ENCODE data around the gene SH2D4B.

The SH2D4B gene

DNA sequence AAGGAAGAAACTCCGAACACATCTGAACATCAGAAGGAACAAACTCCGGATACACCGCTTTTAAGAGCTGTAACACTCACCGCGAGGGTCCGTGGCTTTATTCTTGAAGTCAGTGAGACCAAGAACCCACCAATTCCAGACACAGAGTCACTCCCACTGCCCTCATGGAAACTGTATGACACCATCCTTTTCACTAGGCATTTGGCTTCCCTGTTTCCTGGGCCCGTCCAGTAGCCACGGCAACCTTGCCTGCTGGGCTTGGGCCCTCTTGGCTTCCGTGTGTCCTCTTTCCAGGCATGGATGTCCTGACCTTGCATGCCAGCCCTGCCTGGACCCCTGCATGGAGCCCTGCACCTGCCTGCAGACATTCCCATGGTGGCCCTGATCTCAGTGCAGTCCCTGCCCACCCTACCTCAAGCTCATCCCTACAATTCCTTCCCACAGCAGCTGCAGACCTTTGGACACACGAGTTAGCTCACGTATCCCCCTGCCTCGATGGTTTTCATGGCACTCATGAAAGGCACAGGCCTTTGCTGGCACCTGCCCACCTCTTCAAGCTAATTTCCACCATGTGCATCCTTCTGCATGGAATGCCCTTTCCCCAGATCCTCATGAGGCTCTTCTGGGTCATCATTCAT, 6.7 kb downstream of the SH2D4B start:
- no peak for DNase-seq

DNA sequence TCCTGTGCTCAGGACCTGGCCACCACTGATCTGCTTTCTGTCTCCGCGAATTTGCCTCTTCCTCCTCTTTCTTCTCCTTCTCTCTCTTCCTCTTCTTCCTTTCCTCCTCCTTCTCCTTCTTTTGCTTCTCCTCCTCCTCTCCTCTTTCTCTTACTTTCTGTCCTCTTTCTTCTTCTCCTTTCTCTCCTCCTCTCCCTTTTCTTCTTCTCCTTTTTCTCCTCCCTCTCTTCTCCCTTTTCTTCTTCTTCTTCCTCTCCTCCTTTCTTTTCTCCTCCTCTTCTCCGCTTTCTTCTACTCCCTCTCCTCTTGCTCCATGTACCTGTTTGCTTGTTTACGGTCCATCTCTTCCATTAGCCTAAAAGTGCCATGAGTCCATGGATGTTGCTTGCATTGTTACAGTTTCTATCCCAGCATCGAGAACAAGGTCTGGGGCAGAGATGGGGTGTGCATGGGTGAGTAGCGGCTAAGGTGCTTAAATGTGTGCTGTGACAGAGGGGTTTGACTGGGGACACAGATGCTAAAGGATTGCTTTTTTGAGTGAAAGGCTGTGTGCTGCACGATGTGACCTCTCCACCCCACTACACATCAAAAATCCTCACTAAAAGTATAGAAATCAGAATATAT, 7.7 kb downstream of the SH2D4B start:
- DNase-seq: no peak

DNA sequence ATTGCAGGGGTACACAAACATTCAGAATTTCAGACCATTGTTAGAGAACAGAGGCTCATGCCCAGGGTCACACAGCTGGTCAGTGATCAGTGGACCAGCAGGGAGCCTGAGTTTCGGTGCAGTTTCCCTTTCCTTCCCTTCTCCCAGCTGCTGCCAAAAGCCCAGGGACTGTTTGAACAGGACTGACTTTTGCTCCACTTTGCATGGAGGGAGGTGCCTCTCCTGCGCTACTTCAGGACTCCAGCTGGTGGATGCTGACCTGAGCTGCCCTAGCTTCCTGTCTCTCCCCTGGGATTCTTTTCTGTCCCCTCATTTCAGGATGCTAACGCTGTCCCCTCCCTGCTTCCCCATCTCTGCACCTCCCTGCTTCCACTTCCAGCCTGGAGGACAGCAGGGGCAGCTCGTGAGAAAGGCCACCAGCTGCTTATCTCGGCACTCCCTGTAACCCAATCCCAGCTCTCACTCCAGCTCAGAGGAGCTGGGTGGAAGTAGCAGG, 14.5 kb downstream of the SH2D4B start:
- DNase-seq: no peak

DNA sequence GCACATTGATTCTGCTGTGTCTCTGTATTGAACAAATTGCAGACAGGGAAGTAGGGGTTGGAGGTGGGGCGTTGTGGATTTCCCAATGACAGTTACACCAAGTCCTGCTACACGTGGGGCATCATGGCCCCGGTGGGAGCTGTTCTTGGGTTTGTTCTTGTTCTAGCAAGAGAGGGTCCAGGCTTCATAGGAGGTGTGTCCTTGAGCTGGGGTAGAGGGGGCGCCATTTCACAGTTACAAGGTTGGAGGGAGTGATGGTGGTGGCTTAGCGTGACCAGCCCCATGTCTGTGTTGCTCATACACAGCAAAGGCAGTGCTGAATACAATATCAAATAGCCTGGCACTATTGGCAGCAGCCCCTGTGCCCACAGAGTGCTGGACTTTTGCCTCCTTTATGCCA, 15.7 kb downstream of the SH2D4B start:
- DNase-seq: no peak

DNA sequence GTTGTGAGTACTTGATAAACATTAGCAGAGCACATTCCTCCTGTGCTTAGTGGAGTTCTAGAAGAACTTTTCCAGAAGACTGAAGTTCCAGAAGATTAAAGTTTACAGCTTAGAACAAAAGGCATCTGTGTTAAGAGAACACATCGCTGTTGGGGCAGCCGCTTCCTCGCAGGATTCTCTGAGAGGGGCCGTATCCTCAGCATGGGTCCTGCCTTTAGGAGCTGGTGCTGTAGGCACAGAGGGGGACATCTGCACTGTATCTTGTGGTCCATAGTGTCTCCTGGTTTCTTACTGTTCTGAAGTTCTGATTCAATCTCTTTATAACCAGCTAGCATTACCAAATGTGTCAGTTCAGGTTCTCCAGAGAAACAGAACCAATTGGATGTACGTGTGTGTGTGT, 16.3 kb downstream of the SH2D4B start:
- no peak for DNase-seq

DNA sequence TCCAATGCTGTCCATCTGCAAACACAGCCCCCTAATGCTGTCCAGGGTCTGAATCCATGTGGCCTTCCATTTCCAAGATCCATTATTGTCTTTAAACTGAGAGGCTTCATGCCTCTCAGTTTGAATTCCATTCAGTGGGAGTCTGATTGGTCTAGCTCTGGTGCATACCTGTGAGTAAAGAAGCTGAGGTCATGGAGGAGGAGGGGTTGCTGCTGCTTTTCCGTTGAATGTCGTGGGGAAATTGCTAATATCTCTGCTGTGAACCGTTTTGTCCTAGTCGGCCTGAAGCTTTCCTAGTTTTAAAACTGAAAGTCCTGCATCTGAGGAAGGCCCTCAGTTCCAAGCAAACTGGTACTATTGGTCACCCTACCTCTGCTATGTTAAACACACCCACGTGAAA, 17.7 kb downstream of the SH2D4B start:
- no peak for DNase-seq

DNA sequence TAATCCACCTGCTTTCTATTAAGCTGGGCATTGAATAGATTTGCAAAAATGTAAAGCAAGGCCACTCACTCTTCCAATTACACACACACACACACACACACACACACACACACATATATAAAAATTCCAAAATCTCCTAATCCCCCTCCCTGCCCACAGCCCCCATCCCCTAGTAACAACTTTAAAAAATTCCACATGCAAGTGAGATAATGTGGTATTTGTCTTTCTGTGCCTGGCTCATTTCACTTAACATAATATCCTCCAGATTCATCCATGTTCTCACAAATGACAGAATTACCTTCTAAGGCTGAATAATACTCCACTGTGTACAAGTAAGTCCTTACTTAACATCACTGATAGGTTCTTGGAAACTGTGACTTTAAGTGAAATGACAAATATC, 24.2 kb downstream of the SH2D4B start:
- DNase-seq: no peak

DNA sequence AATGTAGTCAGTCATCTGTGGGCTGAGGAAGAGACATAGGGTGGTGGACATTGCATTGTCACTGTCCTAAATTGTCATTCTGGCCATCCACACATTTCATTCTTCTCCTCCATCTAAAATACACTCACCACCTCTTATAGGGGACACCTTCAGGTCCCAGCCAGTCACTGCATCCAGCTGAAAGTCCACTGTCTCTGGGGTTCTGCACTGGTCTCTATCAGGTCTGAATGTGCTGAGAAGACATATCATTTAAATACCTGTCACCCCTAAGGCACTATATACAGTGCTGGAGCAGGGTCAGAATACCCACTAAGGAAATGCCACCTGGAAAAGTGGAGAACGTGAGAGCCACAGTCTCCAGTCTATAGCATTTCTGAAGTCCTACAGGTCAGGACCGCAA, 29.6 kb downstream of the SH2D4B start:
- no peak for DNase-seq

DNA sequence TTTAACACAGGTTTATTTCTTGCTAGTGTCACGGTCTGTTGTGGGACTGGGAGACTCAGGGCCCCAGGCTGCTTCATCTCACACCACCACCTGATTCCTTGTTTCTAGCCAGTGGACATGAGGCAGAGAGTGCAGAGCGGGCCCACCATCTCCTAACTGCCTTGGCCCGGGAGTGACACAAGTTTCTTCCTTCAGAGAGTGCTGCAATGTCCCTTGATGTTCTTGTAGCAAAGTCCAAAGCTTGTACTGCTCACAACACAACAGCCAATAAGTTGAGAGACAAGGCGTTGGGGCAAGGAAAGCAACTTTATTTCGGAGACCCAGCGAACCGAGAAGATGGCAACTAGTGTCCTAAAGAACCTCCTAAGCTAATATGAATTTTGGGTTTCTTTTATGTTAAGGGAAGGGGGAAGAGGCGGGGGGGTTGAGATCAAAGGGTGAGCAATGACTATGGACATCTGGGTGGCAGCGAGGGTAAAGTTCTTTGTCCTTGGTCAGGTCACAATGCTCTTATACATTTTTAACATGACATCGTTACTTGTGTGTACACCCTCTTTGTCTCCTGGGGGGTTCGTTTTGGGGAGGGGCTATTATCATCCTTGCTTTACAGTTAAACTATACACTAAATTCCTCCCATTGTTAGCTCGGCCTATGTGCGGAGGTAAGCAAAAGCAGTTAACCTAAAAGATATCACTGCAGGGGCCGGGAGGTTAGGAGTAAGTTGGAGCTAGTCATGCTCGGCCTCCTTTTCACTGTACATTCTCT, 31.6 kb downstream of the SH2D4B start:
- no peak for DNase-seq

DNA sequence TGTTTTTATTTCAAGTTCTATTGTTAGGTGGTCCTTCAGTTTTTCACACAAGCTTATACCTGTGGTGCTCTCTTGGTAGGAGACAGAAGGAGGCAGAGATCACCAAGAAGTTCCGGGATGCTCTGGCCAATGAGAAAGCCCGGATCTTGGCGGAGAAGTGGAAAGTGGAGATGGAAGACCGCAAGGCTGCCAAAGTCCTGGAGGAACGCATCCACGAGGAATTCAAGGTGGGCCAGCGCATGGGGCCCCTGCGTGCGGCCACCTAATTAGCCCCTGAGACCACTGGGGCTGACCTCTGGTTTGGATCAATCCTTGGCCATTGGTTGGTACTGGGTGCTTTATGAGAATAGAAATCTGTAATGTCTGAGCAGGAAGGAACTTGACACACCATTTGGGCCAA, 33.6 kb downstream of the SH2D4B start:
- no peak for DNase-seq

DNA sequence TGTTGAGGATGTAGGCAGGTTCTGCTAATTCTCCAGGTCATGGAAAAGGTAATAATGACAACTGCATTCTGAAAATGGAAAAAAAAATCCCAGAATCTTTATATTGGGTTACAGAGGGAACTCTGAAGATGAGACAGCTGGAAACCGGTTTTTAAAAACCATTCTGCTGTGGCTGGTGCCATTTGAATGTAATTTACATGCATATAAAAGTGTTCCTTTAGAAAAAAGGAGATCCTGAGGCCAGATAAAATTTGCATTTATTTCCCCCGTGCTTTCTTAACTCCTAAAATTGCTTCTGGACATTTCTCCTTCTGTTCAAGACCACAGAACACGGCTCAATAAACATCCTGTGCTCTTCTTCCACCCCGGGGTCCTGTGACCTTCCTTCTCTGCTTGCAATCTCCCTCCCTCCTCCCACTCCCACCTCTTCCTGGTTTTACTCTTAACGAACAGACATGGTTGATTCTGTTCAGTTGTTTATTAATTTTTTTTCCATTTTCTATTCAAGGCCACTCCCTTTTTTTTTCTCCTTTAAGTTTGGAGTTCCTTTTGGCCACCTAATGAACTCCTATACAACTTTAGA, 41.6 kb downstream of the SH2D4B start:
- DNase-seq: no peak

DNA sequence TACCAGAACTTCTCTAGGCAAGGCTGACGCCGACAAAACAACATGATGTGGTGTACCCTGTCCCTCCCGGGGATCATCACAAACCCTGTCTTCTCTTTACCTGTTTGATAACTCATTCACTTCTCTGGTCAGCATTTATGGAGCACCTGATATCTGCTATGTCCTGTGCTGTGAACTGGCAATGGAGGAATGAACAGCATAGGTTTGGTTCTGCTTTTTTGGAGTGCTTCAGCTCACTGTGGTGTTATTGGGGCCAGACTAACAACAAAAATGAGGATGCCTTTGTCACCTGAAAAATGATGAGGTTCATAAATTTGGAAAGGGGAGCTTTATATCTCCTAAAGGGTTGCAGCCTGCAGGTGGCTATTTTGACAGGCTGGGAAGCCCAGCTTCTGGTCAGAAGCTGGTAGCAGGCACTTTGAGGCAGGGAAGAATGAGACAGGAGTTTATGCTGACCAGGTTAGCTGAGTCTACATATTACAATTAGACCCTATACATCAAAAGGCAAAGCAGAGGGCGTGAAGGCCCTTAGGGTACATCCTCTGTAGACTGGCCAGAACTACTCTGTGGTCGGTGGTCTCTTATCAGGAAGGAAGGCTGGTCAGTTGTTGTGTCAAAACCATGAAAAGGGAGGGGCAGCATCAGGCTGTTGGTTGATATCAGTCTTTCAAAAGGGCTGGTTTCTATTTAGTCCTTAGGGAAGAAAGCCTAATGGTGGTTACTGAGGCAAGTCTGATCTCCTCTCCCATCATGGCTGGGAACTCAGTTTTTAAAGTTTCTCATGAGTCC, 42.3 kb downstream of the SH2D4B start:
- no peak for DNase-seq

DNA sequence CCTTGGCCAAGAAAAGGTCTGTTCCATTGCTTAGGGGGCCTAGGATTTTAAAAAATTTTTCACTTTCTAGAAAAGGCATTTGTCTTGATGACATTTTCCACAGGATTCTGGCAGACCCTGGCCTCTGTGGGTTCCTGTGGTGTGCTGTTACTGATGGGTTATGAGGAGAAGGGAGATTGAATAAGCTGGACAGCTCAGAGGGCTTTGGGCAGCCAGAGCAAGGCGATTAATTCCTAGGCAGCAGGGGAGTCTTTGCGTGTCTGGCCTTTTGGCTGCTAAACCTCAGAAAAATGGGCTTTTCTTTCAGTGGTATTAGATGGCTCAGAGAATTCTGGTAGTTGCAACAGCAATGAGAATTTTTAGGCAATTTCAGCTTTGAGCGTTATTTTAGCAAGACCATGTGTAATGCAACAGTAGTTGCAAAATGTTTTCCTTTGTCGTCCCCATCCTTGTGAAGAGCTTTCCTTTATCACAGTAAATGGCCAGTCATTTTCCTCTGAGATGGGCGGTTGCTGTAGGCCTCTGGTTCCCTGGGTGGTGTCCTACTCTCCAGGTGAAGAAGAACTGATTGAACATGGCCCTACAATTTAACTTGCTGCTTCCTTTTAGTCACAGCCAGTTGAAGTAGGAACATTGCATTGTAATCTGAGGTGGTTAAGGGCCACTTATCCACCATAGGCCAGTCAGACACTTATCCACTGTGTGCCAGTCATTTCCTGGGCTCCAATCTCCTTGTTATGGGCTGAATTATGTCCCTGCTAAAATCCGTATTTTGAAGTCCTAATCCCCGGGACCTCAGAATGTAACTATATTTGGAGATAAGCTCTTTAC, 43.2 kb downstream of the SH2D4B start:
- DNase-seq: no peak

DNA sequence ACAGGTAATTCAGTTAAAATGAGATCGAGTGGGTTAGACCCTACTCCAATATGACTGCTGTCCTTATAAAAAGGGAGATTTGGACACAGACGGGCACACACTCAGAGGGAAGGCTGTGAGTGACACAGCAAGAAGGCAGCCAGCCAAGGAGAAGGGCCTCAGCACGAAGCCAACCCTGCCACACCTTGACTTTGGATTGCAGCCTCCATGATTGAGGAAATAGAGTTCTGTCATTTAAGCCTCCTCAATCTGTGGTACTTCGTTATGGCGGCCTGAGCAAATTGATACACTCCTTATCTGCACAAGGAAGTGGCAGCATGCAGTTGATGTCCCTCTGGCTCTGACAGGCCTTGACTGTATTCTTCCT, 43.8 kb downstream of the SH2D4B start:
- DNase-seq: no peak

DNA sequence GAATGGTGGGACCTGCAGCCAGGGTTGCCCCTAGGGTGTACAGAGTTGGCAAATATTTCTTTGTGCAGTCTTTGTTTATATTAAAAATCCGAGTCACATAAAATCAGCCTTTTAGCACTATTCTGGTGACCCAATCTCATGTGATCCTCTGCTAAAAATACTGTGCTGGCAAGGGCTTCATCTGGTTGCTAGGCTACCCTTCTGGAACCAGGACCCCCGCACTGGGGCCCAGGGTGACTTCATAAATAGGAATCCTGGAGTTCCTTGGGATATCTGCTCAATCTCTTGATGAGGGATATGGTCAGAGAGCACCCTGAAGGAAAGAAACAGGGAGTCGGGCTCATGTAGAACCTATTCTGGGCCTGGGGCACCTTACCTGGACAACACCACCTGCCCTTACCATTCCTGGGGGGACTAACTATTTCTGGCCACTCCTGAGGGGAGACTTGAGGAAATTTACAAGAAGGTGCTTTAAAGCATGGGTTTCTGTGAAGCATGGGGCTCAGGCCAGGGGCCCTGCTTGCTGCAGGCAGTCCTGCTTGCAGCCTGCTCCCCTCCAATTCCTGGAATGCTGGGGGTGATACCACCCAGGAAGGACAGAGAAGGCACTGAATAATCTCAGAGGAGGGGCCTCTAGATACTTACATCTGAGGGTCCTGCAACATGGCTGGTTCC, 44.7 kb downstream of the SH2D4B start:
- no peak for DNase-seq

DNA sequence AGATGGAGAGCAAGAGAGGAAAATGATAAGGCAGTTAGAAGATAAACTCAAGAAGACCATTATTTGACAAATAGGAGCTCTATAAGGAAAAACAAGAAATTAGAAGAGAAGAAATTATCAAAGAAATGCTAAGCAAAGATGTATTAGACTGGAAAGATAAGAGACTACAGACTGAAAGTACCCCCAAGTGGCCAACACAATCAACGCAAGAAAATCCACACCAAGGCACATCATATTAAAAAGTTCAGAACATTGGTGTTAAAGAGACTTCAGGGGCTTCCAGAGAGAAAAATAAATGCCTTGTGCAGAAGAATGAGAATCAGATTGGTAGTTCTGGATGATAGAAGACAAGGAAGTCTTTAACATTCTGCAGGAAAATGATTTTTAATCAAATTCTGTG, 46.0 kb downstream of the SH2D4B start:
- DNase-seq: no peak

DNA sequence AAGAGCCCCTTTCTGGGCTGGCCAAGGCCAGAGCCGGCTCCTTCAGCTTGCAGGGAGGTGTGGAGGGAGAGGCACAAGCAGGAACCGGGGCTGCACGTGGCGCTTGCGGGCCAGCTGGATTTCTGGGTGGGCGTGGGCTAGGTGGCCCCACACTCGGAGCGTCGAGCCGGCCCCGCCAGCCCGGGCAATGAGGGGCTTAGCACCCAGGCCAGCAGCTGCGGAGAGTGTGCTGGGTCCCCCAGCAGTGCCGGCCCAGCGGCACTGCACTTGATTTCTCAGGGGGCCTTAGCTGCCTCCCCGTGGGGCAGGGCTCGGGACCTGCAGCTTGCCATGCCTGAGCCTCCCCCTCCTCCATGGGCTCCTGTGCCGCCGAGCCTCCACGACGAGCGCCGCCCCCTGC, 48.1 kb downstream of the SH2D4B start:
- DNase-seq: no peak

DNA sequence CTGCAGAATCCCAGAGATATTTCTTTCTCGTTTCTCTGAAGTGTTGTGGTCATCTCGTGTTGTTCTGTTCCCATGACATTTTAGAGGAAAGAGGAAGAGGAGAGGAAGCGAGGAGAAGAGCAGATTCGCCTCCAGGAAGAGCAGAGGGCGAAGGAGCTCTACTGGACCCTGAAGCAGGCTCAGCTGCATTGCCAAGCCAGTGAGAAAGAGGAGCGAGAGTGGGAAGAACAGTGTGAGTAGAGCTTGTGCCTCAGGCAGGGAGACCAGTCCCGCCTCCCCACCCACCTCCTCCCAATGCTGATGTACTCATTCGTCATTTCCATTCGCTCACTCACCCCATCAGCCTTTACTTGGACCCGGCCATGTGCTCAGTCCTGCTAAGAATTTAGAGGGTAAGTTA, 50.8 kb downstream of the SH2D4B start:
- no peak for DNase-seq

DNA sequence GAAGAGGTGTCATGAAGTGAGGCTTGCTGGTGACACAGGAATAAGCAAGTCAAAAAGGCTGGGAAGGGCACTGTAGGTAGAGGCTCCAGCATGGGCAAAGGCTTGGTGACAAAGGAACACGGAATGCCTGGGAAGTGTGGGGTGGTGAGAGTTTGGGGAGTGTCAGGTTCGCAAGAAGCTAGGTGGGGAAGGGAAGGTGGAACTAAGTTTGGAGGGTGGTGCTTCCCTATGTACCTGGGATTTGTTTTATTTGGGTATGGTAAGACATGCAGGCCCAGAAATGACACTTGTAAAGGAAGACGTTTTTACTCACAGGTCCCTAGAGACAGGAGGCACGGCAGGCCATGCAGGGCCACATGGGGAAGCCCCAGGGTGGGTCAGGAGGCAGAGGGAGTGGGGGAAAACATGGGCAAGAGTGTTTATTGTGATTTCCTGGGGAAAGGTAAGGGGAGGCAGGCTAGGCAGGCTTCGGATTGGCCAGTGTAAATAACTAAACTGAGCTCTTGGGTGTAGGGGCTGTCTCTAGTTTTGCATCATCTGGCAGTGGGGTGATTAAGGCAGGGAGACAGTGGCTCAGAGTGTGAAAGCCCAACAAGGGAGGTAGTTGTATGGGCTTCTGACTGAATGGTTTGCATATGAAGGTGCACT, 52.1 kb downstream of the SH2D4B start:
- no peak for DNase-seq

DNA sequence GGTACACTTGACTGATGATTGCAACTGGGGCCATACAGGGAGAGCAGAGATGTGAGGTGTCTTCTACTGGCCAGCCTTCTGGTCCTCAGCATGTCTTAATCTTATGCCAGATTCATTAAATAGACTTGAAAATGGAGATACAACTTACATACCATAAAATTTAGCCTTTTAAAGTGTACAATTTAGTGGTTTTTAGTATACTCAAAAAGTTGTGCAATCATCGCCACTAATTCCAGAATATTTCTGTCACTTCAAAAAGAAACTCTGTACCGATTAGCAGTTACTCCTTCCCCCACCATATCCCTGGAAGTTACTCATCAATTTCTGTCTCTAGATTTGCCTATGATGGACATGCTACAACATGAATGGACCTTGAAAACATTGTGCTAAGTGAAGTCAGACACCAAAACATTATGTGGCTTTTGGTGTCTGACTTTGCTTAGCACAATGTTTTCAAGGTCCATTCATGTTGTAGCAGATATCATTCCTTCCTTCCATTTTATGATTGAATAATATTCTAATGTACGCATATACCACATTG, 53.0 kb downstream of the SH2D4B start:
- no peak for DNase-seq
